Neuron (in vitro differentiated cells): ENCODE measurements around the gene AMBP.

Source experiments
- H2AFZ ChIP-seq: one replicate; pipeline ENCODE4 v1.6.1; 2013; ENCODE audit warnings: low read depth, mild to moderate bottlenecking, inconsistent platforms, low read length, moderate library complexity
- H3K27me3 ChIP-seq: one replicate; pipeline ENCODE4 v1.6.1; 2013; ENCODE audit warnings: low read length; ENCODE audit not compliant: insufficient read depth
- H3K36me3 ChIP-seq: one replicate; pipeline ENCODE4 v1.6.1; 2013; ENCODE audit warnings: low read length; ENCODE audit not compliant: insufficient read depth
- H3K4me1 ChIP-seq: one replicate; pipeline ENCODE4 v1.6.1; 2013; ENCODE audit warnings: low read length; ENCODE audit not compliant: insufficient read depth
- H3K4me3 ChIP-seq: 2 replicates; pipeline ENCODE4 v1.5.1; 2013; ENCODE audit warnings: mild to moderate bottlenecking, low read length, moderate library complexity
- H3K9me3 ChIP-seq: one replicate; pipeline ENCODE4 v1.6.1; 2013; ENCODE audit warnings: low read length

Gene AMBP

DNA sequence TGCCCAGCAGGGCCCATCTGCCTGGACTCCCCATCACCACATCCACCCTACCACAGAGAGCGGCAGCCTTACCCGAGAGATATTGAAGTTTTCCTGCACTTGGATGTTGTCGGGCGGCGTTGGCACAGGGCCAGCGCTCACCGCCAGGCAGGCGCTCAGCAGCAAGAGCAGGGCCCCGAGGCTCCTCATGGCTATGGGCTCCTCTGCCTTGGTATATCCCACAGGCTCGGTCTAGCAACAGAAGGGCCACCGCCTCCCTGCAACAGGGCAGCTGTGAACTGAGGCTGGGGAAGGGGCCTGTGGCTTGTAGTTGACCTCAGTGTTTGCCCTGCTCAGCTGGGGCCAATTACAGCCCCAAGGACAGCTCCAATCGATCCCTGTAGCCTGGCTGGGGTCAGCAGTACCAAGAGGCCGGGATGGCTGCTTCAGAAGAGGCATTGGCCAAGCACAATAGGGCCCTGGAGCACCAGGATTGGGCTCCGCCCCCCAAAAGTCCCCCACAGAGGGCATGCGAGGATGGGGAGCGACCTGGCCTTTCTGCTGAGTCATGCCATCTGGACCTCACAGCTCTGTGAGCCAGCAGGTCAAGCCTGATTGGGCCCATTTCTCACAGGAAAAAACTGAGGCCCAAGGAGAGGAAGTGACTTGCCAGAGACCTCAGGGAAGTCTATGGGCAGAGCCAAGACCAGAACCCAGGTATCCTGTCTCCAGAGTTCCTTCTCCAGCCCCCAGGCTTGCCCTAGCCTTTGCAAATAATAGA, at the start of gene AMBP:
Gene AMBP (minus strand): TSS at position 280 of the 760 bp plus-strand sequence. CDS start 91 bp downstream, at position 189.
- Histone ChIP-seq H3K4me1 (no peaks in the 10 kb centered on the region), H3K9me3 (peaks cover 3% of the 10 kb centered on the region), H3K4me3 (no peak within 1 kb of the TSS), H2AFZ (no peak within 1 kb of the TSS), H3K27me3 (peaks cover 4% of the 10 kb centered on the region), H3K36me3 (no peaks in the 10 kb centered on the region)

DNA sequence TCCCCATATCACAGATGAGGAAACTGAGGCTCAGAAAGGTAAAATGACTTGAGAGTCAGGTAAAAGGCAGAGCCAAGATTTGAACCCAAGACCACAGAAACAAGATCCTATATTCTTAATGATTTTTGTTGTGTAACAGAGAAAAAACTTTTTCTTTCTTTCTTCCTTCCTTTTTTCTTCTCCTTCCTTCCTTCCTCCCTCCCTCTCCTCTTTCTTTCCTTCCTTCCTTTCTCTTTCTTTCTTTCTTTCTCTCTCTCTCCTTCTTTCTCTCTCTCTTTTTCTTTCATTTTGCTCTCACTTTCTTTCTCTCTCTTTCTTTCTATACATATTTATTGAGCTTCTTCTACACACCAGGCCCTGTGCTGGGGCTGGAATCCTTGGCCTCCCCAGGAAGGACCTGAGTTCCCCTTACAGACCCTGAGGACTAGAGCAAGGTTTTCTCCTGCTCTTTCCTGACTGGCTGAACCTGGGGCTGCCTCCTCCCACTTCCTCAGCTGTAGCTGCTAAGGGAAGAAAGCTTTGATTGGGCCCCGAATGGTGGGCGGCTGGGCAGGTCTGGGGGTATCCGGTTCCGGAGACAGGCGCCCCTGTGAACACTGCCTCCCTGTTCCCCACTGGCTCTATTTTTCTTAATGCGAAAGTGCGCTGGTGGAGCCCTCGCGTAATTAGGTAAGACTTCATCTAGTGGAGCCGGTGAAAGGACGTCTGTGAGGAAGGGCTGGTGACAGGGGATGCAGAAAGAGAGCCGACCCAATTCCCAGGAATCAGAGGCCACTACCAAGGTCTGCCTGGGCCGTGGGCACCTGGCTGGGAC, 48.4 kb upstream of the AMBP start:
- Histone ChIP-seq H3K27me3 (peaks cover 4% of the 10 kb centered on the region), H2AFZ (no peak overlapping the region), H3K4me1 (no peaks in the 10 kb centered on the region), H3K9me3 (peaks cover 6% of the 10 kb centered on the region), H3K36me3 (no peaks in the 10 kb centered on the region), H3K4me3 (no peak overlapping the region)

DNA sequence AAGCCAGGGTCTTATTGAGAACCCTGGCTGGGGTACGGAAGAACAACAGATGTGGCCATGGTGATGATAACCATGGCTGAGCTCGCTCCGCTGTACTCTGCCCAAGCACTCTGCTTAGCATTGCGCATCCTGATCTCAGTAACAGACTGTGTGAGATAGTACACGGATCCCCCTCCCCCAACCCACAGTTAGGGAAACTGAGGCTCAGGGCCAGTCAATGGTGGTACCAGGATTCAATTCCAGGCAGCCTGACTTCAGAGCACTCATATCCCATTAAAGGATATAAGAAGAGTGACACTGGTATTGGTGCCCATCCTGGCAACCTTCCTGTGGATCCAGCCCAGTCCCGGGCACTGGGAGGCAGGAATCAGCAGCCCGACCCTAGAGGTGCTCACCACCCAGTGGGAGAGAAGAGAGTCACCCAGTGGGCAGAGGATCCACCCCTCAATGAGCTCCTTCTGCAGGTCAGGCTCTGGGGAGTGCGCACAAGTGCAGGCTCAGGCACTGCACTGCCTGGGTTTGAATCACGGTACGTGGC, 47.4 kb upstream of the AMBP start:
- no peak overlapping the region for H3K4me3 ChIP-seq
- no peak overlapping the region for H2AFZ ChIP-seq
- no peaks in the 10 kb centered on the region for H3K36me3 ChIP-seq
- peaks cover 6% of the 10 kb centered on the region for H3K9me3 ChIP-seq
- no peaks in the 10 kb centered on the region for H3K4me1 ChIP-seq
- no peaks in the 10 kb centered on the region for H3K27me3 ChIP-seq

DNA sequence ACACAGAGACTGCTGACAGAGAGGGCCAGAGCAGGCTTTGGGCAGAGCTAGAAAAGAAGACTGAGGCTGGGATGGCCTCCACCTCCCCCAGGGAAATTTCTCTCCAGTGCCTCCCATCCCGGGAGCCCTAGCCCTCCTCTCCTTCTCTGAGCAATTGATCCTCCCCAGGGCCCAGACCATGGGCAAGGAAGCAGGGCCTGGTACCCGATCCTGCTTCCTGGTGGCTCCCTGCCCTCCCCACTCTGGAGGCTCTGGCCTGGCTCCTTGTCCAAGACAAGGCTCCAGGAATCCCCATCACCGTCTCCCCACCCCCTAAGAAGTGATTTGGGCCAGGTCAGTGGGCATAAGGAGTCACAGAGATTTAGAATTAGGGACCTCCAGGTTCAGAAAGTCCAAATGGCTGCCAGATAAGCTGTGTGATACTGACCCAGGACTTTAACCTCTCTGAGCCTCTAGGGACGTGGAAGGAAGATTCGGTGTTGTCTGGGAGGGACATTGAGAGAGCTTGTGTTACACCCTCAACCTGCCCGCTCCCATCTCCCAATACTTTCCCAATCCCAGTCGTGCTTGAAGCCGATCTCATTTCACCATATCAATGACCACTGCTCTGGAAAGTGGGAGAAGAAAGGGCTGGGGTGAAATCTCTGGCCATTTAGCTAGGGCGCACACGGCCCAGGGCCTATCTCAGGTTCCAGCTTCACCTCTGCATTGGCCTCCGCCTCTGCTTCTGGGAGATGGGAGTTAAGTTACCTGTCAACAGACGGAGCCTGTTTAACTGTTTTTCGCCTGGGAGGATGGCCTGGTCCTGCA, 46.8 kb upstream of the AMBP start:
- Histone ChIP-seq H3K36me3 (no peaks in the 10 kb centered on the region), H2AFZ (no peak overlapping the region), H3K4me3 (no peak overlapping the region), H3K27me3 (no peaks in the 10 kb centered on the region), H3K4me1 (no peaks in the 10 kb centered on the region), H3K9me3 (peaks cover 6% of the 10 kb centered on the region)

DNA sequence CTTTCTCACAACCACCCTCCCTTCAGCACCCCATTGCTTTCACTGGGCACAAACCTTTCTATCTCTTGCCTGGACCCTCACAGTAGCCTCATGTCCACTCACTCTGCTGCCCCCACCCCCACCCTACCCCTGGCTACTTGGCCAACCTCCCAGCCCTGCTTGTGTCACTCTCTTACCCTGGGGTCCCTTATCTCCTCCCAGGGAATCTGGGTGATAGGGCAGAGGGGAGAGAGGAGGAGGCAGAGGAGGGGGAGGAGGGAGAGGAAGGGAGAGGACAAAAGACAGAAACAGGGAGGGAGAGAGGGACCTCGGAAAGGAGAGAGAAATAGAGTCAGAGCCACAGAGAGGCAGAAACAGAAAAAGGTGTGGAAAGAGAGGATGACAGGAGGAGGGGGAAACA, 46.0 kb upstream of the AMBP start:
- Histone ChIP-seq H3K9me3 (peaks cover 6% of the 10 kb centered on the region), H3K27me3 (no peaks in the 10 kb centered on the region), H2AFZ (no peak overlapping the region), H3K4me1 (no peaks in the 10 kb centered on the region), H3K4me3 (no peak overlapping the region), H3K36me3 (no peaks in the 10 kb centered on the region)

DNA sequence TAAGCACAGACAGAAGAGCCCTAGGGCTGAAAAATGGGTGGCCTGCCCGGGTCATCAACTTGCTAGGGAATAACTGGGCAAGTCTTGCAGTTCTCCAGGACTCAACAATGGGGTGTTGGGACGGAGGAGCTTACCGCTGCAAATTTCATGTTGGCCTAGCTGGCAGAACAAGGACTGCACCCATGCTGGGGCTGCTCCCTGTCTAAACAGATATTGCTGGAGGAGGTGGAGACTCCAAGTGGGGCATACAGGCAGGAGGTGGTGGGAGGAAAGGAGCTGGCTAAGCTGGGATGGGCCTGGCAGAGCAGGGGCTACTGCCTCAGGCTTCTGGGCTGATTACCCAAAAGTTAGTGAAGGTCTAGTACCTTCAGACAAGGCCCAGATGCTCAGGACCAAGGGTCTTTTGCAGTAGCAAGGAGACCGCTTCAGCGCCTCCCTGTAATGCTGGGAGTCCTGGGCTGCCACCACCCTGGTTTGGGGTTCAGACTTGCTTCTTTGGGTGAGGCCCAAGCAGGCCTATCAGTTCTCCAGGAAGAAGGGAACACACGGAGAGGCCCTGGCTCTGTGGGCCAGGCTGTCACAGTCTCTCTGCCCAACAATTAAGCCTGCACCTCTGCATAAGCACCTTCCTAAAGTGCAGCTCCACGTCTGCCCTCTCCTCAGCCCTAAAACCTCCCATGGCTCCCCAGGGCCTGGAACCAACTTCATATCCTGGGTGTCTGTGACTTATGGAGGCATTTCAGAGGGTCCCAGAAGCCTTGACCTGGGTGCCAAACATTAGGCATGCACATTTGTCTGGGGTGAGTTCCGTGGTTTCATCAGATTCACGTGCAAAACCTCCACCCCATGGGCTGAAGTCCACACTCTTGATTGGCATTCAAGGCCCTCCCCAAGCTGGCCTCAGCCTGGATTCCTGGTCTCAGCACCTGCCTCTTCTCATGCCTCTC, 45.2 kb upstream of the AMBP start:
- Histone ChIP-seq H3K4me1 (peaks cover 6% of the 10 kb centered on the region), H3K36me3 (no peaks in the 10 kb centered on the region), H3K27me3 (no peaks in the 10 kb centered on the region), H2AFZ (no peak overlapping the region), H3K9me3 (peaks cover 6% of the 10 kb centered on the region), H3K4me3 (no peak overlapping the region)

DNA sequence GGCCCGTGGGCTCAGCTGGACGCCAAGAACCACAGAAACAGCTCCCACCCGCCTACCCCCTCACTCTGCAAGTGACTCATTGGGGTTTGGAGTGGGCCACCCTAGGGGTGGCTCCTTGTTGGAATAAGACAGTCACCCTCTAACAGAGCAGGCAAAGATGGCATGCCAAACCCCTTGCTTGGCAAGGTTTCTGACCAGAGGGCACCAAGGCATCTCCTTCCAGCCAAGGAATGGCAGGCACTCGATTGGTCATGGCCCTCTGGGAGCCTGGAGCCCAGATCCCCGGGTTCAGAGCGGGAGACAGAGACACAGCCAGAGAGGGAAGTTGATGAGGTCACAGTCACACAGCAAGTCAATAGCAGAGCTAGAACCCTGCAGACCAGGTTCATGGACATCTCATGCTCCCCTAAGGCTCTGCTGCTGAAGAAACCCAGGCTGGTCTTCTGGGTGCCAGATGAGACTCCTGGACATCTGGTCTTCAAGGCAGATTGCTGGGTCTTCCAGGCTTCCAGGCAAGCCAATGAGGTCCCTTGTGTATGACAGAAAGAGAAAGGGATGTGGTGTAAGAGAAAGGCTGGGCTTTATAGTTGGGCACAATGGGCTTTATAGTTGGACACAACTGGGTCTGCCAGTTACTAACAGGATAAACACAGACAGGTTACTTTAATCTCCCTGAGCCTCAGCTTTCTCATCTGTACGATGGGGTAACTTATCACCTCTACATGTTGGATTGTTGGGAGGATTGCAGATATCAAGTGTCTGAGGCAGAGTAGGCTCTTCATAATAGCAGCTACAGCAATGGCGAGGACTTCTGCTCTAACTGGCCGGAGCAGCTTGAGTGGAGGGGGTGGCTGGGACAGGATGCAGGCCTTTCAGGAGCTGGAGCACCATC, 44.3 kb upstream of the AMBP start:
- no peaks in the 10 kb centered on the region for H3K36me3 ChIP-seq
- H3K9me3 ChIP-seq: peaks cover under 1% of the 10 kb centered on the region
- no peaks in the 10 kb centered on the region for H3K27me3 ChIP-seq
- H3K4me1 ChIP-seq: peaks cover 12% of the 10 kb centered on the region
- no peak overlapping the region for H3K4me3 ChIP-seq
- no peak overlapping the region for H2AFZ ChIP-seq

DNA sequence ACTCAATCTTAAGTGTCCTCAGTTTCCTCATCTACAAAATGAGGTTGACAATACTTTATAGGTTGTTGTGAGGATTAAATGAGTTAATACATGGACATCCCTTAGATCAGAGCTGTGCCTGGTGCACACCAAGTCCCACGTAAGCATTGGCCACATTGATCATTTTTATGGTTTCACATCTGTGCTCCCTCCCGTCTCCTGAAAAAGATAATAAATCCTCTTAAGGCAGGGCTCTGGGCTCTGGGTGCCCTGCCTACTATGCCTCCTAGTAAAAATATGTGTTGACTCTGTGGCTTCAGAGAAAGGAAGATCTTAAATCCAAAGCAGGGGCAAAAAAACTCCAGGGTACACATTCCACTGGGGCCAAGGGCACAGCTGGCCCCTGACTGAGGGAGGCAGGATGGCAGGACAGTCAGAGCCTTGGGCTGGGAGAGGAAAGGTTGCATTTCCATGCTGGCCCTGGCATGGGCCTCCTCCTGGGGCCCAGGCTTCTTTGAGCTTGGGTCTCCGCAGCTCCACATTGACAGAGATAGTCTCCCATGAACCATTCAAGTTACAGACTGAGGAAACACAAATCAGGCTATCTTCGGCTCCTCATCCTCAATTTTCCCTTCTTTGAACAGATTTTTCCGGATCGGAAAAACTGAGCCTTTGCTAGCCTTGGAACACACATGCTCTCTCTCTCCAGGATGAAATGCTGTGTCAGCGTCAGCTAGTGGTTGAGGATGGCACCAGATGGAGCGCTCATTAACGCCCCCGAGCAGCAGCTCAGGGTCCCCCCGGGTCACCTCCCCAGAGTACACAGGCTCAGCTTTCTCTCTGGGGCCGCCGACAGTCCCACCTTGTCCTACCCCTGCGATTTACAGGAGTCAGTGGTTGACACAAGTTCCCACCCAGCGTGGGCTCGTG, 43.4 kb upstream of the AMBP start:
- Histone ChIP-seq H3K36me3 (no peaks in the 10 kb centered on the region), H2AFZ (no peak overlapping the region), H3K27me3 (no peaks in the 10 kb centered on the region), H3K9me3 (no peaks in the 10 kb centered on the region), H3K4me3 (no peak overlapping the region), H3K4me1 (peaks cover 12% of the 10 kb centered on the region)

DNA sequence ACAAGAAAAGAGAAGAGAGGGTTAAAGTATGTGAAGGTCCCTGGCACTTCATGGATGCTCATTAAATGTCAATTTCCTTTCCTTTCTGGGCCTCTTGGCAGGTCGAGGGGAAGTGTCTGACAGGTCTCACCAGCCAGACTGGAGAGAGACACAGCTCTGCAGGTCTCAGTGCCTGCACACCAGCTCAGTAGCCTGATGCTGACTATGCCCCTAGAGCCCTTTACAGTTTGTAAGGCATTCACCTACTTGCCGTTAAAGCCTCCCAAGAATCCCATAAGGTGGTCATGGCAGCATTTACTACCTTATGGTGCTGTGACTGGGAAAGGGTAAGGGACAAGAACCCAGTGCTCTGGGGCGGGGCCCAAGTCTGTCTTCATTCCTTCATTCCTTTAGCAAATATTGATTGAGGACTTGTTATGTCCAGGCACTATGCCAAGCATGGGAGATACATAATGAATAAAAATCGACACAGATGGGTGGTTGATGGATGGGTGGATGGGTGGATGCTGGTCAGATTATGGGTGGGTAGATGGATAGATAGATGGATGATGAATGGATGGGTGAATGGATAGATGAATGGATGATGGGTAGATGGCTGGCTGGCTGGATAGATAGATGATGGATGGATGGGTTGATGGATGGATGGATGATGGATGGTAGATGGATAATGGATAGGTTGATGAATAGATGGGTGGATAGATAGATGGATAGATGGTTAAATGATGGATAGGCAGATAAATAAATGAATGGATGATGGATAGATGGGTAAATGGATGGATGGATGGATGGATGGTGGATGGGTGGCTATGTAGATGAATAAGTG, 42.3 kb upstream of the AMBP start:
- Histone ChIP-seq H3K4me1 (peaks cover 12% of the 10 kb centered on the region), H3K9me3 (no peaks in the 10 kb centered on the region), H3K4me3 (no peak overlapping the region), H3K27me3 (no peaks in the 10 kb centered on the region), H2AFZ (no peak overlapping the region), H3K36me3 (no peaks in the 10 kb centered on the region)
